ENCODE measurements around the gene CYP46A1.
"Not testable (repeated sequence)": the region's sequence is repeated elsewhere in the genome, so short reads cannot be mapped to it uniquely, and the experiment has no call there.

Gene CYP46A1

GRCh38 chr14:99657645-99658155 lies 26.4 kb upstream of the CYP46A1 start:
- no peak for DNase-seq (ENCODE audit: low read depth in 3 of 3)

- DNase-seq (ENCODE audit: low read depth in 3 of 3) = no peak
Measured at GRCh38 chr14:99658218-99658845, 25.8 kb upstream of the CYP46A1 start.

- no peak for DNase-seq (ENCODE audit: low read depth in 3 of 3)
Measured at GRCh38 chr14:99659333-99659741, 24.8 kb upstream of the CYP46A1 start.

GRCh38 chr14:99660006-99660566 lies 24.0 kb upstream of the CYP46A1 start:
- no peak for DNase-seq (ENCODE audit: low read depth in 3 of 3)

GRCh38 chr14:99660794-99661193 lies 23.3 kb upstream of the CYP46A1 start:
- DNase-seq (ENCODE audit: low read depth in 3 of 3) = no peak

GRCh38 chr14:99661206-99661605 lies 22.9 kb upstream of the CYP46A1 start:
- DNase-seq (ENCODE audit: low read depth in 3 of 3) = not testable (repeated sequence)

GRCh38 chr14:99662846-99663245 lies 21.3 kb upstream of the CYP46A1 start:
- no peak for DNase-seq (ENCODE audit: low read depth in 3 of 3)

GRCh38 chr14:99663386-99664057 lies 20.6 kb upstream of the CYP46A1 start:
- no peak for DNase-seq (ENCODE audit: low read depth in 3 of 3)

- no peak for DNase-seq (ENCODE audit: low read depth in 3 of 3)
Measured at GRCh38 chr14:99664058-99664936, 19.8 kb upstream of the CYP46A1 start.

- no peak for DNase-seq (ENCODE audit: low read depth in 3 of 3)
Measured at GRCh38 chr14:99664937-99665273, 19.2 kb upstream of the CYP46A1 start.

- no peak for DNase-seq (ENCODE audit: low read depth in 3 of 3)
Measured at GRCh38 chr14:99666533-99666932, 17.6 kb upstream of the CYP46A1 start.

- DNase-seq (ENCODE audit: low read depth in 3 of 3) = no peak
Measured at GRCh38 chr14:99667045-99667444, 17.1 kb upstream of the CYP46A1 start.

GRCh38 chr14:99667821-99668220 lies 16.3 kb upstream of the CYP46A1 start:
- no peak for DNase-seq (ENCODE audit: low read depth in 3 of 3)

- DNase-seq (ENCODE audit: low read depth in 3 of 3) = no peak
Measured at GRCh38 chr14:99668307-99669295, 15.5 kb upstream of the CYP46A1 start.

- DNase-seq (ENCODE audit: low read depth in 3 of 3) = no peak
Measured at GRCh38 chr14:99670361-99671234, 13.5 kb upstream of the CYP46A1 start.

- no peak for DNase-seq (ENCODE audit: low read depth in 3 of 3)
Measured at GRCh38 chr14:99671235-99672224, 12.6 kb upstream of the CYP46A1 start.

- no peak for DNase-seq (ENCODE audit: low read depth in 3 of 3)
Measured at GRCh38 chr14:99672506-99673304, 11.4 kb upstream of the CYP46A1 start.
